DOHH2 (cell line): ENCODE data around the gene FAM168B.

ENCODE experiments used
- H3F3A ChIP-seq: fragments of 200-600 bp; sonication (generic), shearing (Covaris generic); 2 replicates; pipeline ENCODE4 v1.6.0; 2016; ENCODE audit warnings: antibody characterized with exemption, mild to moderate bottlenecking; ENCODE audit not compliant: control insufficient read depth, insufficient read depth
- H3K27ac ChIP-seq: fragments of 200-600 bp; sonication (generic); 2 replicates; pipeline ENCODE4 v1.5.1; 2014; ENCODE audit warnings: low read depth, mild to moderate bottlenecking, low read length, moderate library complexity
- H3K27me3 ChIP-seq: fragments of 200-600 bp; sonication (generic); 2 replicates; pipeline ENCODE4 v1.6.1; 2014; ENCODE audit warnings: mild to moderate bottlenecking, low read length, mixed read lengths; ENCODE audit not compliant: control insufficient read depth
- H3K36me3 ChIP-seq: fragments of 200-600 bp; sonication (generic); 2 replicates; pipeline ENCODE4 v1.6.1; 2014; ENCODE audit warnings: mild to moderate bottlenecking, low read length, moderate library complexity, mixed read lengths; ENCODE audit not compliant: control insufficient read depth
- H3K4me1 ChIP-seq: fragments of 200-600 bp; sonication (generic); 2 replicates; pipeline ENCODE4 v1.6.1; 2014; ENCODE audit warnings: mild to moderate bottlenecking, low read length, mixed read lengths; ENCODE audit not compliant: control insufficient read depth
- H3K4me2 ChIP-seq: fragments of 200-600 bp; sonication (generic); 2 replicates; pipeline ENCODE4 v1.6.0; 2014; ENCODE audit warnings: mild to moderate bottlenecking, low read length, moderate library complexity
- H3K4me3 ChIP-seq: fragments of 200-600 bp; sonication (generic); 2 replicates; pipeline ENCODE4 v1.5.1; 2014; ENCODE audit warnings: mild to moderate bottlenecking, low read length, mixed read lengths
- H3K79me2 ChIP-seq: fragments of 200-600 bp; sonication (generic); 2 replicates; pipeline ENCODE4 v1.6.1; 2014; ENCODE audit warnings: mild to moderate bottlenecking, low read length, mixed read lengths; ENCODE audit not compliant: control insufficient read depth
- H3K9me2 ChIP-seq: fragments of 200-600 bp; sonication (generic); replicated peaks from 2 replicates; pipeline ENCODE4 v1.6.1; 2014; ENCODE audit warnings: mild to moderate bottlenecking, low read length, mixed read lengths; ENCODE audit not compliant: control insufficient read depth
- H3K9me3 ChIP-seq: fragments of 200-600 bp; sonication (generic); 2 replicates; pipeline ENCODE4 v1.6.1; 2014; ENCODE audit warnings: antibody characterized with exemption, low read length, mixed read lengths; ENCODE audit not compliant: control insufficient read depth, insufficient read depth
- H4K20me1 ChIP-seq: fragments of 200-600 bp; sonication (generic); 2 replicates; pipeline ENCODE4 v1.6.0; 2014; ENCODE audit warnings: low read depth, mild to moderate bottlenecking, antibody characterized with exemption, low read length, moderate library complexity; ENCODE audit not compliant: control insufficient read depth, insufficient read depth
- CTCF ChIP-seq: fragments of 200-600 bp; sonication (generic); IDR thresholded peaks from one replicate; pipeline ENCODE4 v1.5.1; 2014; ENCODE audit warnings: antibody characterized with exemption, mild to moderate bottlenecking, low read depth, low read length; ENCODE audit not compliant: poor library complexity, severe bottlenecking
- EZH2phosphoT487 ChIP-seq: fragments of 200-600 bp; sonication (generic); IDR thresholded peaks from 2 replicates; pipeline ENCODE4 v1.6.1; 2017; ENCODE audit warnings: borderline replicate concordance, mild to moderate bottlenecking, antibody characterized with exemption, low read length, moderate library complexity, mixed read lengths

FAM168B gene

GRCh38 chr2:131022731-131023130, 70.5 kb downstream of the FAM168B start:
- Histone ChIP-seq H3F3A (no peaks in the 10 kb centered on the region), H3K4me1 (no peaks in the 10 kb centered on the region), H3K4me3 (no peak overlapping the region), H3K36me3 (no peaks in the 10 kb centered on the region), H3K4me2 (no peak overlapping the region), H3K79me2 (no peaks in the 10 kb centered on the region), H4K20me1 (no peaks in the 10 kb centered on the region), H3K27ac (no peak overlapping the region), H3K9me2 (no peaks in the 10 kb centered on the region), H3K27me3 (peaks cover 5% of the 10 kb centered on the region; the same call in 1 of the 2 replicates), H3K9me3 (peaks cover 5% of the 10 kb centered on the region)
- TF ChIP-seq CTCF = no peak
- no peak for TF ChIP-seq EZH2phosphoT487

GRCh38 chr2:131016826-131017741, 76.2 kb downstream of the FAM168B start:
- Histone ChIP-seq H3K4me3 (no peak overlapping the region), H3K79me2 (no peaks in the 10 kb centered on the region), H3K4me2 (no peak overlapping the region), H3K36me3 (no peaks in the 10 kb centered on the region), H3K9me3 (no peaks in the 10 kb centered on the region; the same call in 1 of the 2 replicates), H4K20me1 (no peaks in the 10 kb centered on the region), H3K4me1 (no peaks in the 10 kb centered on the region), H3F3A (no peaks in the 10 kb centered on the region), H3K9me2 (no peaks in the 10 kb centered on the region), H3K27me3 (peaks cover 10% of the 10 kb centered on the region; the same call in 1 of the 2 replicates), H3K27ac (no peak overlapping the region)
- TF ChIP-seq CTCF = no peak
- no peak for TF ChIP-seq EZH2phosphoT487

- Histone ChIP-seq H3K4me1 (no peaks in the 10 kb centered on the region), H3K79me2 (no peaks in the 10 kb centered on the region), H3K9me2 (no peaks in the 10 kb centered on the region), H3K27me3 (peaks cover 18% of the 10 kb centered on the region), H3F3A (no peaks in the 10 kb centered on the region), H3K9me3 (no peaks in the 10 kb centered on the region), H3K4me2 (no peak overlapping the region), H4K20me1 (no peaks in the 10 kb centered on the region), H3K36me3 (no peaks in the 10 kb centered on the region), H3K27ac (no peak overlapping the region), H3K4me3 (no peak overlapping the region)
- no peak for TF ChIP-seq EZH2phosphoT487
- no peak for TF ChIP-seq CTCF
Measured at GRCh38 chr2:131015764-131016163, 77.5 kb downstream of the FAM168B start.
